ENCODE data around the gene ANKZF1.

DNA sequence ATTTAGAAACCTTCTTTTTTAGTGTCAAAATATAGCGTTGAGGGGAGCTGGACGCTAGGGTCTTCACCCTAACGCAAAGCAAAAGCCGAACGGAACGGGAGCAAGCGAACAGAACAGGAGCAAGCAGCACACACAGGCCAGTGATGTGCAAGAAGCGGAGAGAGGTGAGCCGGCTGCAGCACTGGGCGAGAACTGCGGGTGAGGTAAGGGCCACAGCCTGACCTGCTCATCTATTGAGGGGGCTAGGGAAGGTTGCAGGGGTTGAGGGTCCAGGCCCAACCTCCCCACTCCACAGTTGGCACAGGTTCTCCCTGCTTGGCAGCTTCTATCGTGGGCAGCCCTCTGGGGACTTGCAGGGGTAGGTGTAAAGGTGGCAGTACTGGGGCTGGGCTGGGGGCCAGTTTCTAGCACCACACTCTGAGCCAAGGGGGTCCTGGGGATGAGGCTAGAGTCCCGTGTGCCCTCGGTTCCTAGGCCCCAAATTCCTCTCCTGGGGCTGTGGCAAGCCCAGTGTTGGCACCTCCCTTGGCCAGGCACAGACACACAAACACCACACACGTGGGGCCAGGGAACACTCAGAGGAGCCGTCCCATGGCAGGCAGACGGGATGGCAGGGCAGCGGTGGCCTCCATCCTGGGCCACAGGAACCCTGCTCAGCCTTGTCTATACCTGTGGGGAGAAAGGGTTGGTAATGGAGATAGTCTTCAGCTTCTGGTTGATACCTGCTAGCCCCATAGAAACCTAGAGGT is 9.6 kb upstream of the ANKZF1 start:
- TF ChIP-seq EP300 (IDR thresholded peaks at IDR 0.05; ENCODE audit: borderline replicate concordance in 1 of 2, low read depth in 1 of 2, low read length in 1 of 2) (no peak), RFX5 (IDR thresholded peaks at IDR 0.05; ENCODE audit: low read length) (no peak), YY1 (IDR thresholded peaks at IDR 0.05; ENCODE audit: low read depth) (no peak), REST (IDR thresholded peaks at IDR 0.05; ENCODE audit: low read depth, low read length) (no peak), POLR2AphosphoS5 (IDR thresholded peaks at IDR 0.05; ENCODE audit: low read depth, low read length) (no peak)
- TF ChIP-seq, protein P1, sequence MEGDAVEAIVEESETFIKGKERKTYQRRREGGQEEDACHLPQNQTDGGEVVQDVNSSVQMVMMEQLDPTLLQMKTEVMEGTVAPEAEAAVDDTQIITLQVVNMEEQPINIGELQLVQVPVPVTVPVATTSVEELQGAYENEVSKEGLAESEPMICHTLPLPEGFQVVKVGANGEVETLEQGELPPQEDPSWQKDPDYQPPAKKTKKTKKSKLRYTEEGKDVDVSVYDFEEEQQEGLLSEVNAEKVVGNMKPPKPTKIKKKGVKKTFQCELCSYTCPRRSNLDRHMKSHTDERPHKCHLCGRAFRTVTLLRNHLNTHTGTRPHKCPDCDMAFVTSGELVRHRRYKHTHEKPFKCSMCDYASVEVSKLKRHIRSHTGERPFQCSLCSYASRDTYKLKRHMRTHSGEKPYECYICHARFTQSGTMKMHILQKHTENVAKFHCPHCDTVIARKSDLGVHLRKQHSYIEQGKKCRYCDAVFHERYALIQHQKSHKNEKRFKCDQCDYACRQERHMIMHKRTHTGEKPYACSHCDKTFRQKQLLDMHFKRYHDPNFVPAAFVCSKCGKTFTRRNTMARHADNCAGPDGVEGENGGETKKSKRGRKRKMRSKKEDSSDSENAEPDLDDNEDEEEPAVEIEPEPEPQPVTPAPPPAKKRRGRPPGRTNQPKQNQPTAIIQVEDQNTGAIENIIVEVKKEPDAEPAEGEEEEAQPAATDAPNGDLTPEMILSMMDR (IDR thresholded peaks at IDR 0.05) = no peak

Data from SK-N-SH (cell line).